Measurements from ENCODE around the gene PRKACG.
A peak's percentile ranks its signal among the peaks of the same experiment; 100 is the strongest.
"Not testable (repeated sequence)": the region's sequence is repeated elsewhere in the genome, so short reads cannot be mapped to it uniquely, and the experiment has no call there.

PRKACG gene

DNA sequence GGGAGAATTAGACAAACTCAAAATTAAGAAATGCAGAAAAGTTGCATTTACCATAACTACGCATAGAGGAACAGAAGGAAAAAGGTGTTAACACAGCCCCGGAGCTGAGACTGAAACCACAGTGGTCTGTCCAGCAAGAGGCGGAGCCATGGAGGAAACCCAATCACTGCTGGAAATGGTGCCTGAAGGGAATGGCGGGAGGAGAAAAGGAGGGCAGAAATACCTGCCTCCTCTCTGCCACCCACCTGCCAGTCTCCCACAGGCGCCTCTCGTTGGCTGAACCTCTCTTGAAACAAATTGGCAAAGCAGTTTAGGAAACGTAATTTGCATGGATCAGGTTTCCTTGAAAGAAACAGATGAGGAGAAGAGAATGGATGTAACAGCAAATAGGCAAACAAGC is 9.7 kb upstream of the PRKACG start:
- no peak for DNase-seq (ENCODE audit: low spot score)

DNA sequence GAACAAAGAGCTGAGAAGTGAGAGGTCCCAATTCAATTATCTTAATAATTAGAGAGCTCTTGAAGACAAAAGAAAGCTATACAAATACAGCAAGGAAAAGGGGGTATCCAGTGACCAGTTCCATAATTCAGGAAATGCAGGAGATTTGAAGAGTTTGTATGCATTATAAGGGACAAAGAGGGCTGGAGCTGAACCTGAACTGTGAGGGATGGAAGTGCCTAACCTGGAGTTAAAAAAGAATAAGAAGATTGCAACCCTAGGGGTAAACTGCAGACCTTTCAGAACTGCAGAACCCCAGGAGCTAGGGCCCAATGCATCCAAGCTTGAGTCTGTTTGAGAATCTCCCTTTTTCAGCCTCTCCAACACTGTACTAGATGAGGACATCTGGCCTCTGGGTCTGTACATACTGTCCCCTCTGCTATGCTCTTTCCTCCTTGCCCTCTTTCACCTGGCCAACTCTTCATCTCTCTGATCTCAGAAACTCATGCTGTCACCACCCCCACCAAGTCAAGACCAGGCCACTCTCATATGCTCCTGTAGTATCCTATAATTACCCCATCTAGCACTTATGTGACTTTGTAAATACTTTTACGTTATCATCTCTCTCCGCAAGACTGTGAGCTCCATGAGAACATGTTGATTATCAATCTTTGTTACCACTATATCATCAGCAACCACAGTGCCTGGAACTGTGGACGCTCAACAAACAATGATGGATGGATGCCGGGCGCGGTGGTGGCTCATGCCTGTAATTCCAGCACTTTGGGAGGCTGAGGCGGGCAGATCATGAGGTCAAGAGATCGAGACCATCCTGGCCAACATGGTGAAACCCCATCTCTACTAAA is 6.6 kb upstream of the PRKACG start:
- DNase-seq (ENCODE audit: low spot score) = no peak

- DNase-seq (ENCODE audit: low spot score) = no peak
Observed at GRCh38 chr9:69019808-69020207, 5.9 kb upstream of the PRKACG start.

DNA sequence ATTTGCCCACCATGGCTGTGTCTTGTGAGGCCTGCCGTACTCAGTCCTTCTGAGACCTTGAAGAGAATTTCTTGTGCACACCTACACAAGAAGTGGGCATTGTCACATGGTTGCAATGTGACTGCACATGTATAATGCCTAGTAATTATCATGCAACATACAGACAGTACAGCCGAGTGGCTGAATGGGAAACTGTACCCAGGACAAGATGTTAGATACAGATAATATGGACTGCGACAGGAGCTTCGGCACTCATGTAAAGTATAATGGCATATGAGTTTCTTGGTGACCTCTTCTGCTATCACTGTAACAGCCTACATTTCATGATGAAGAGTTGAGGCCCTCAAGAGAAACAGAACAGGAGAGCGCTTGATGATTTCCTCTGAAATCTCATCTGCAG is 4.8 kb upstream of the PRKACG start:
- no peak for DNase-seq (ENCODE audit: low spot score)

DNA sequence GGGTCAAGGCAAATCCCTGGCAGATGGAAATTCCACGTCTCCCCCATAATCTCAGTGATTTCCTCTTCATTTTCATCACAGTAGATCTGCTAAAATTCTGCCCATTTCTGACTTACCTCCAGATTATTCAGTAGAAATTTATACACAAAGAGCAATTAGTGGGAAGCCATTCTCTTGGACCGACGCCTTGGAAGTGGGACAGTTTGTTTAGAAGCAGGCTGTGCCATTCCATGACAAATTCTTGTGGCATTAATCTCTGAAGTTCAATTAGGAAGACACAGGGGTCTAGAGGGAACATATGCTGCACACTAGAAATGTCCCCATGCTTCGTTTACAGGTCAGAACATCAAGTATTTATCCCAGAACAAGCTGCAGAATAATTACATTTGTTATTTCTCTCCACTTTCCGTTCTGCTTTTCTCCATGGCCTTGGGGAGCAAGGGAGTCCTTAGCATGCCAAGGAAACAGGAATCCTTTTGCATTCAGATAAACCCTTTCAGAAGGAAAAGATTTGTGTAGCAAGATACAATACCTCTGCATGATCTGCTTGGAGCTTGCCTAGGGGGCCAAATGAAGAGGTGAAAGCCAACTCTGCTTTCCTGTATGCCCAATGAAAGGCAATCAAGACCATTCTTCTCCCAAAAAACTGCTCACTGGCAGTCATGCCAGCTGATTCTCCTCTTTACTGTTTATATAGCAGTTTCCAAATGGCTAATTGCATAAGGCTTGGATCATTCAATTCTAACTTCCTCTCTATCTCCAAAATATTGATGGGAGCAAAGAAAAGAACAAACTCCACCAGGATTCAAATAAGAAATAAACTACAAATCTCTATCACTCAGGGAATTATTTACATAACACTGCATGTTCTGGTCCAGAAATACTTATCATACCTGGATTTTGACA is 2.5 kb upstream of the PRKACG start:
- DNase-seq (ENCODE audit: low spot score) = no peak

DNA sequence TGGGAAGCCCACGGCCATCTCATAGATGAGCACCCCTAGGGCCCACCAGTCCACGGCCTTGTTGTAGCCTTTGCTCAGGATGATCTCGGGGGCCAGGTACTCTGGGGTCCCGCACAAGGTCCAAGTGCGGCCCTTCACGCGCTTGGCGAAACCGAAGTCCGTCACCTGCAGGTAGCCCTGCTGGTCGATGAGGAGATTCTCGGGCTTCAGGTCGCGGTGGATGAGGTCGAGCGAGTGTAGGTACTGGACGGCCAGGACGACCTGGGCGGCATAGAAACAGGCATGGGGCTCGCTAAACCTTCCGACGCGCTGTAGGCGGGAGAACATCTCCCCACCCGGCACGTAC is 558 bp downstream of the PRKACG start:
- DNase-seq (ENCODE audit: low spot score) = no peak

DNA sequence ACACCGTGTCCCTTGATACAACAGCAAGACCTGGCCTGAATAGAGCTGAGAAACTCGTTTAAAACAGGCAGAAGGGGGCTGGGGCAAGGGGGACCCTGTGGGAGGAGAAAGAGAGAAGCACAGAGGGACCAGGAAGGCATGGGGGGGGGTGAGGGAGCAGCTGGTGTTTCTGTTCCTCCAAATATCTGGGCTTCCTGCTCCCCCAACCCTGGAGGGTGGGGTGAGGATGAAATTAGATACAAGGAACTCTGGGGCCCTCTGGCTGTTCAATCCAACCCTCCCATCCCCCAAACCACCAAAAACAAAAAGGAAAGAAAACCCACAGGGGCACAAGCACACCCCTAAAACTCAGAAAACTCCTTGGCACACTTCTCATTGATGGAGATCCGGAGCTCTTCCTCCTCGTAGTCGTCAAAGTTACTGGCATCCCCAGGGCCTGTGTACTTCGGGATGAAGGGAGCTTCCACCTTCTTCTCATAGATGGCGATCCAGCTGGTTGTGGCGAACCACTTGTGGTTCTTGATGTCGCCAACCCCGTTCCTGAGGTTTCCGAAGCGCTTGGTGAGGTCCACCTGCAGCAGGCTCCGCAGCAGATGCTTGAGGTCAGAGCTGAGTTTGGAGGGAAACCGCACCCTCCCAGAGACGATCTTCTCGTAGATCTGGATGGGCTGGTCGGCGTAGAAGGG is 1.1 kb downstream of the PRKACG start:
- DNase-seq (ENCODE audit: low spot score) = no peak

DNA sequence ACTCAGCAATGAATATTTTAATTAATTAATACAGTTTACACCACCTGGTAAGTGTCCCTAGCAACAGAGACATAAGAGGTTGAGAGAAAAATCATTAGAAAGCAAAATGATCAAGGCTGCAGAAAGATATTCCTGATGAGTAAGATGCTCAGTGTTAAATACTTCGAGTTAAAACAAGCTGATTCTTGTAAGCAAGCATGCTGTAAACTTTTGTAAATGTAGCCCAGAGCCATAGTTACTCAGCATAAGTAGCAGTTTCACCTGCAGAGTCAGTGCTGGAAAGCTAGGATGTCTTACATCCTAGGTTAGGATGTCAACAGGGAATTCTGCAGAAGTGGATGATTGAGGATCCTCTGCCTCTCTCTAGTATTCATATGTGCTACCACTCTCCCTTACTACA is 4.2 kb downstream of the PRKACG start:
- no peak for DNase-seq (ENCODE audit: low spot score)

GRCh38 chr9:69004836-69005235 is 9.1 kb downstream of the PRKACG start:
- no peak for DNase-seq (ENCODE audit: low spot score)

- no peak for DNase-seq (ENCODE audit: low spot score)
Observed at GRCh38 chr9:69003051-69003450, 10.9 kb downstream of the PRKACG start.

- no peak for DNase-seq (ENCODE audit: low spot score)
Observed at GRCh38 chr9:69001921-69002320, 12.0 kb downstream of the PRKACG start.

- peak; percentile 91 for DNase-seq (ENCODE audit: low spot score)
Observed at GRCh38 chr9:68999393-69000105, 14.4 kb downstream of the PRKACG start.

DNA sequence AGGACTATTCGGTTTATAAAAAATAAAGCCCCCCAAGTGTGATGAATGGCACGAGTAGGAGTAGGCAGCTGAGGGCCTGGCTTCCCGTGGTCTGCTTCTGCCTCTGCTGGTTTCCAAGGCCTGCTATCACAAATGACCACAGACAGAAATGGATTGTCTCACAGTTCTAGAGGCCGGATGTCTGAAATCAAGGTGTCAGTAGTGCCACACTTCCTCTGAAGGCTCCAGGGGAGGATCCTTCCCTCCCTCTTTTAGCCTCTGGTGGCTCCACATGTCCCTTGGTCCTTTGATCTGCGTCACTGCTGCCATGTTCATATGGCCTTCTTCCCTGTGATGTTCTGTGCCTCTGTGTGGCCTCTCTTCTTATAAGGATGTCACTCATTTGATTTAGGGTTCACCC is 15.1 kb downstream of the PRKACG start:
- DNase-seq (ENCODE audit: low spot score) = no peak

DNA sequence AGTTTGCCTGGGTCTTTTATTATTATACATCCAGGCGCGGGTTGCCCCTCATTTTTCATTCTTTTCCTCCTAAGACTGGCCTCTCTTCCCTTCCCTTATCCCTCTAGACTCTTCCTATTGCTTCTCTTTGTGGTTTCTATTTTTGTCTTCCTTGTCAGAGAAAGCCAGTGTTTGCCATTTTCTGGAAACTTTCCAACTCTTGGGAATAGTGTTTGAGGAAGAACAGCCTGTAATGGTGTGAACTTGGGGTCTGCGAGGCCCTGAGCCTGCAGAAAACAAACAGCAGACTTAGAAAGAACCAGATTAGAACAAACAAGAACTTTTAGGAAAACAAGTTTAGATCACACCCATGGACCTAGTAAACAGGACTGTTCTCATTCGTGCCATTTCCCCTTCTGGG is 15.5 kb downstream of the PRKACG start:
- peak; percentile 40 for DNase-seq (ENCODE audit: low spot score)

GRCh38 chr9:68997666-68998065 is 16.2 kb downstream of the PRKACG start:
- no peak for DNase-seq (ENCODE audit: low spot score)

DNA sequence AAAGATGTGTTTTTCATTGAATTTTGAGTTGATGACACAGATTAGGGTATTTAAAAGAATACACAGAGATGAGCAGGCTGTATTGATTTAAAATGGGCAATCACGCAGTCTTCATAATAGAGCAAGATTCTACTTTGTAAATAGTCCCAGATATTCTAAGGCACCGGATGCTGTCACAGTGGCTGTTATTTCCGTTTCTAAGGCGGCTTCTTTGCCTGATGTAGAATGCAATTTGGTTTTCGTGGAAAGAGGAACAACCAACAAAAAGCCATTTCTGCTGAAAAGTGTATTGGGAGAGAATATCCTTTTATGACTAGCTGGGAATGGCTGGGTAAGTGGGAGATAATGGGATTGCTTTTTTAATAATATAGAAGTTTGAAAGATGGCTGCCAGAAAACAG is 17.5 kb downstream of the PRKACG start:
- DNase-seq (ENCODE audit: low spot score) = peak; percentile 60

DNA sequence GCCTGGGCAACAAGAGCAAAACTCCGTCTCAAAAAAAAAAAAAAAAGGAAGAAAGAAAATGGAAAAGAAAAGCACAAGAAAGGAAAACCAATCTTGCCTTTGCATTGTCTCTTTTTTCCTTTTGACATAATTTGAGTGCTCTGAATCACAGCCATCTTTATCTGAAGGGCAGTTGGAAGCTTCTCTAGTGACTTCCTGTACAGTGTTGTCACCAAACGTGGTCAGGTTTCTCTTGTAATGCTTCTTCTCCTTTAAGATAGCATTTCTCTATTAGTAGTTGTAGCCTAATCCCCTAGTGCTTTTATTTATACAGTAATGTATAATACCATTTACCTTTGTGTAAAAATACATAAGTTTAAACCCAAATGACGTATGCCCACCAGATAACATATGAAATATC is 18.1 kb downstream of the PRKACG start:
- DNase-seq (ENCODE audit: low spot score) = peak; percentile 16

DNA sequence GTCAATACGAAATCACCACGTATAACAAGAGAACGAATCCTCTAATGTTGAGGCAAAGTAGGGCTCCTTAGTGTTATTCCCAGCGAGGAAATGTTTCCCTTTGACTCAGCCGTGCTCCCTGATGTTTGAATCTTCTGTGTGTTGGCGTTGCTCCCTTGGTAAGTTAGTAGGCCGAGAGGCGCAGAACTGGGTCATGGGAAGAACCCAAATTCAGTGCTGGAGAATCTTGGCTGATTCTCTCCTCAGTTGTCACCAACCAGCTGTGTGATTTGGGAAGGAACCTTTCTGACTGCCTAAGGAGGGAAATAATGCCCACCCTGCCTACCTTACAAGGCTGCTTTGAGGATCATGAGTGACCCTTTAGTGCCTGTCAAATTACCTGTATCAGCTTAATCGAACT is 22.5 kb downstream of the PRKACG start:
- DNase-seq (ENCODE audit: low spot score) = no peak

- not testable (repeated sequence) for DNase-seq (ENCODE audit: low spot score)
Observed at GRCh38 chr9:68986949-68987348, 27.0 kb downstream of the PRKACG start.

DNA sequence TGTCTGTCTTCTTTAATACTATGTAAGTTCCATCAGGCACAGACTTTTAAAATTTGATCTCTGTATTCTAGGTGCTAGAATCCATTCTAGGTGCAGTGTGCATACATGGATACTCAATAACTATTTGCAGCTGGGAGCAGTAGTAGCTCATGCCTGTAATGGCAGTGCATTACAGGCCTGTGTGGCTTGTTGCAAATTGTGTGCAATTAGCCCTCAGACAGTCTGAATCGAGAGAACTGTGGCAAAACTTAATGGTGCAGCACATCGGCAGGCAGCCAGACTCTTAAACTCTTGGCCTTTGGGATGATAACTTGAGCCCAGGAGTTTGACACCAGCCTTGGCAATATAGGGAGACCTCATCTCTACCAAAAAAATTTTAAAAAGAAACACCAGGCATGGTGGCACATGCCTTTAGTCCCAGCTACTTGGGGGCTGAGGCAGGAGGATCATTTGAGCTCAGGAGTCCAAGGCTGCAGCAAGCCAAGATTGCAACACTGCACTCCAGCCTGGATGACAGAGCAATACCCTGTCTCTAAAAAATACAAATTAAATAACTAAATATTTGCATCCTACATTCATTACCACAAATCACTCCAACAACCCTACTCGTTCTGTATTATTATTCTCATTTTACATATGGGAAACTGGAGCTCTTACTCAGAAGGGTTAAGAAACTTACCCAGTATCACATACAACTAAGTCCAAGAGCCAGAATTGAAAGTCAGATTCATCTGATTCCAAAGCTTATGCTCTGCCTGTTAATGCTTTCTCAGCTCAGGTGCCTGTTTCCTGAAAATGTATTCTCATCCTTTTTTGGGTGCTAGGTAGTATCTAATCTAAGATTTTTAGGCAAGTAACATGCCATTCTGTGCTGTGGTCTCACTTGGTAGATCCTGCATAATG is 30.1 kb downstream of the PRKACG start:
- no peak for DNase-seq (ENCODE audit: low spot score)

DNA sequence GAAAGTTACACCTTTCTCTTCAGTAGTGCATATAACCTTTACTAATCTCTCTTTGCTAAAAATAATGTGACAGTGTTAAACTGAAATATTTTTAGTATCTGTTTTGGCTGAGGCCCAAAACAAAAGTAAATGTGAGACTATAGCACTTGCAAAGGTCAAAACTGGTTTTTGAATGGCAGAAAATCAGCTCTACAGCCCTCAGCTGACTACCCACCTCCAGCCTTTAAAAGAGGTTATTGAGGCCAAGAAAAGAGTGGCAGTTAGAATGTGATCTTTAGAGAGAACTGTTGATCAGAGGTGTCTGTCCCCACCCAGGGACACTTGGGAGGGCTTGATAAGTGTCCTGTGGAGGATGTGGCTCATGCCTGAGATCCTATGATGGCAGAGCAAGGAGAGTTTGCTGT is 30.9 kb downstream of the PRKACG start:
- DNase-seq (ENCODE audit: low spot score) = no peak
